ENCODE results near the gene NR3C2. TPM values are rescaled to one million over a fixed set of nuclear protein-coding genes. Genes with fewer than 3 reads are reported as not detected.

Gene NR3C2
- total RNA-seq, 2 donors from 2014 or later: 14.6 to 17.4 TPM

DNA sequence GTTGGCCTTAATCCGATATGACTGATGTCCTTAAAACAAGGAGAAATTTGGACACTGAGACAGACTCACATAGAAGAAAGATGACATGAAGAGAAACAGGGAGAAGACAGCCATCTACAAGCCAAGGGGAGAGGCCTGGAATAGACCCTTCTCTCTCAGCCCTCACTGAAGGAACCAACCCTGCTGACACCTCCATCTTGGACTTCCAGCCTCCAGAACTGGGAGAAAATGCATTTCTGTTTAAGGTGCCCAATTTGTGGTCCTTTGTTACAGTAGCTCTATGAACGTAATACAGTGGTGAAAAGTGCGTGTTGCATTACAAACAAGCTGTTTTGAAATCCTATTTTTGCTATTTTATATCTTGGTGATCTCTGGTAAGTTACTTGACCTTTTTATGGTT, 366.8 kb downstream of the NR3C2 start:
- intact Hi-C loops (cut with DNase I): no loop called here
- Histone ChIP-seq H3K36me3 (no peaks in the 10 kb centered on the region), H3K9me3 (no peaks in the 10 kb centered on the region), H3K4me3 (no peak overlapping the region), H3K27me3 (replicated peaks; ENCODE audit: insufficient read depth) (no peaks in the 10 kb centered on the region), H3K27ac (no peak overlapping the region), H3K4me1 (replicated peaks) (no peaks in the 10 kb centered on the region)
- no peak for TF ChIP-seq CTCF (IDR thresholded peaks at IDR 0.05)
- 93% methylated on average over 3 of the region's 3 CpGs for WGBS
- no peak for DNase-seq (ENCODE audit: low spot score)

DNA sequence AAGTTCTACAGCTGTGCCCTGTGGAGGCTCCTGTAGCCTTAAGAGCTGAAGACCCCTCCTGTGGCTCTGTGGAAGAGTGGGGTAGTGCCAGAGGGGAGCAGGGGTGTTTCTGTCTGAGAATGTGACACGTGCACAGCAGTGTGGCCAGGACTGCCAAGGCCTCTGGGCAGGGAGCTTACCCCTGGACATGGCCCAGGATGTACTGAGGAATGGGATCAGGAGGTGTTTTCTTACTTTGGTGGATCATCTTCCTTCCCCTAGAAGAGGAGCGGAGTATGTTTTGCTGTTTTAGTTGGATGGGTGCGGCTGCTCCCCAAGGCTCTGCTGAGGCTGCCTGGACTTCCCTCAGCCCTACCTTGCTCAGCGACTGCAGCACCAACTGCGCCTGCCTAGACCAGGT, 367.8 kb downstream of the NR3C2 start:
- intact Hi-C loops (cut with DNase I): no loop called here
- Histone ChIP-seq H3K27me3 (replicated peaks; ENCODE audit: insufficient read depth) (no peaks in the 10 kb centered on the region), H3K36me3 (no peaks in the 10 kb centered on the region), H3K27ac (no peak overlapping the region), H3K4me3 (no peak overlapping the region), H3K9me3 (no peaks in the 10 kb centered on the region), H3K4me1 (replicated peaks) (no peaks in the 10 kb centered on the region)
- TF ChIP-seq POLR2AphosphoS5 (IDR thresholded peaks at IDR 0.05) (no peak), POLR2A (IDR thresholded peaks at IDR 0.05) (no peak), CTCF (IDR thresholded peaks at IDR 0.05) (no peak)
- 90% methylated on average over 5 of the region's 5 CpGs for WGBS
- no peak for DNase-seq (ENCODE audit: low spot score)

DNA sequence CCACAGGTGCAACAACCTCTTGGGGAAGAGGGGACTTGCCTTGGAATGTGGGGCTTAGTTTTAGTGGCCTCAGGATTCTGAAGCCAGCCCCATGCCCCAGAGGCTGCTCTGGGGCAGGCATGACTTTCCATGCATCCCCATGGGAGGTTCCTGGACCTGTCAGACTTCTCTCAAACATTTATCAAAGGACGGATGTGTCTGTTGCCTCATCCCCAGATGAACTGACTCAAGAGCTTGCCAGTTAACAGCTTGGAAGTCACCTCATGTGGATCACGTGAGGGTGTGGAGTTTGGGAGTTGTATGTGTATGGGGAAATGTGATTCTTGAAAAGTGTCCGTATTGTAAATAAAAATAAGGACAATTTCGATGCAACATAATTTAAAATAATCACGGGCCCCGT, 368.9 kb downstream of the NR3C2 start:
- H3K4me3 ChIP-seq: no peak overlapping the region
- H3K27ac ChIP-seq: no peak overlapping the region
- WGBS: 95% methylated on average over 6 of the region's 6 CpGs
- DNase-seq (ENCODE audit: low spot score): no peak
- H3K9me3 ChIP-seq: no peaks in the 10 kb centered on the region
- no peaks in the 10 kb centered on the region for H3K36me3 ChIP-seq
- TF ChIP-seq POLR2AphosphoS5 (IDR thresholded peaks at IDR 0.05): no peak
- TF ChIP-seq POLR2A (IDR thresholded peaks at IDR 0.05): no peak
- no peak for TF ChIP-seq CTCF (IDR thresholded peaks at IDR 0.05)
- no peaks in the 10 kb centered on the region for H3K27me3 ChIP-seq (replicated peaks; ENCODE audit: insufficient read depth)
- intact Hi-C loops (cut with DNase I): no loop called here
- H3K4me1 ChIP-seq (replicated peaks): no peaks in the 10 kb centered on the region

DNA sequence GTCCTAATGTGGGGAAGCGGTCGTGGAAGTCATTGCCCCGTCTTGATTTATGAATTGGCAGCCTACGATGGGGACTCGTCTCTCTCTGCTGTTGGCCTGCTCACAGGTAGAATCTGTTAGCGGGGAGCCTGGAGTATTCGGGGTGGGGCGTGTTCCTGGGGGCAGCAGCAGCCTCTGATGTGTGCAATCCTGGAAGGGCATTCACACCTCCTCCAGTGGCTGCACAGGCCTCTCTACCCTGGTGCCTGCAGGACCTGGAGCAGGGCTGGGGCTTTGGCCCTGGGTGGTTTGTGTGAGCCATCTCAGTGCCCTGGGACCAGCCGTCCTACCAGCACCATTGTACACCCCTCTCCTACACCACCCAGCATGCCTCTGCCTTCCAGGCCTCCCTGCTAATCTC, 369.4 kb downstream of the NR3C2 start:
- H3K36me3 ChIP-seq: no peaks in the 10 kb centered on the region
- WGBS: 86% methylated on average over 9 of the region's 9 CpGs
- intact Hi-C loops (cut with DNase I): no loop called here

More for the DNA sequence above, 369.4 kb downstream of the NR3C2 start:
- Histone ChIP-seq H3K4me3 (no peak overlapping the region), H3K9me3 (no peaks in the 10 kb centered on the region), H3K4me1 (replicated peaks) (no peaks in the 10 kb centered on the region), H3K27ac (no peak overlapping the region), H3K27me3 (replicated peaks; ENCODE audit: insufficient read depth) (no peaks in the 10 kb centered on the region)
- no peak for DNase-seq (ENCODE audit: low spot score)
- TF ChIP-seq CTCF (IDR thresholded peaks at IDR 0.05) (no peak), POLR2A (IDR thresholded peaks at IDR 0.05) (no peak), POLR2AphosphoS5 (IDR thresholded peaks at IDR 0.05) (no peak)

Measured in prostate gland (tissue), 2 donors.